Heart left ventricle (tissue), 16 donors: ENCODE results near the gene PYROXD2. TPM values are rescaled to one million over a fixed set of nuclear protein-coding genes. Genes with fewer than 3 reads are reported as not detected.

Source experiments
- ATAC-seq, 4 donors: fragments of 200-7000 bp; cut with Tn5 transposase; one replicate each; pipeline ENCODE4 v1.9.1; 2020 to 2022; ENCODE audit warnings: moderate library complexity in 4 of 4, mild to moderate bottlenecking in 3 of 4, moderate number of reproducible peaks in 1 of 4
- DNase-seq, 5 donors: peaks; one replicate each; pipeline ENCODE4 v3.0.0-alpha.2; 2020
- H3K27ac ChIP-seq, 12 donors: fragments of 200-600 bp; sonication (generic) in 4 of 12; one replicate each; pipeline versions ENCODE4 v1.5.0 to v1.8.0; 2016 to 2022; ENCODE audit warnings: mild to moderate bottlenecking in 2 of 12
- H3K27me3 ChIP-seq, 9 donors: fragments of 200-600 bp; sonication (generic) in 2 of 9; one replicate each; pipeline versions ENCODE4 v1.5.1 to v1.8.0; 2016 to 2022; ENCODE audit warnings: mild to moderate bottlenecking in 3 of 9
- H3K36me3 ChIP-seq, 9 donors: fragments of 200-600 bp; sonication (generic) in 2 of 9; one replicate each; pipeline versions ENCODE4 v1.5.0 to v1.8.0; 2018 to 2022; ENCODE audit warnings: mild to moderate bottlenecking in 2 of 9
- H3K4me1 ChIP-seq, 12 donors: fragments of 200-600 bp; sonication (generic) in 4 of 12; one replicate each; pipeline versions ENCODE4 v1.5.0 to v1.8.0; 2016 to 2022; ENCODE audit warnings: mild to moderate bottlenecking in 3 of 12
- H3K4me3 ChIP-seq, 12 donors: fragments of 200-600 bp; sonication (generic) in 4 of 12; one replicate each; pipeline versions ENCODE4 v1.5.0 to v1.8.0; 2017 to 2022; ENCODE audit warnings: mild to moderate bottlenecking in 9 of 12, moderate library complexity in 4 of 12
- H3K9me3 ChIP-seq, 12 donors: fragments of 200-600 bp; sonication (generic) in 4 of 12; one replicate each; pipeline versions ENCODE4 v1.5.0 to v1.8.0; 2016 to 2022; ENCODE audit warnings: mild to moderate bottlenecking in 1 of 12
- POLR2A ChIP-seq, 2 donors: fragments of 450-650 bp; IDR thresholded peaks; one replicate each; pipeline ENCODE4 v1.6.1; 2017; ENCODE audit warnings: antibody characterized with exemption in 2 of 2, mild to moderate bottlenecking in 2 of 2, moderate library complexity in 2 of 2
- WGBS, 4 donors: extraction: QIAGEN DNeasy Blood & Tissue Kit in 2 of 4; methylation state at CpG; one replicate each; pipeline versions ENCODE4 v1.1.5 to v1.1.7; 2013 to 2018; 5-methylcytosine and 5-hydroxymethylcytosine counted together
- intact Hi-C, 10 donors: fragments of 100-400 bp; cut with DNase I; formaldehyde crosslinking; loops; one replicate each; pipeline versions ENCODE4 v1.11.1 to v1.14.2; 2022
- polyA plus RNA-seq, 2 donors: library from polyadenylated mRNA; stranded (reverse); fragments of 200-250 nt; gene quantifications; one replicate each; pipeline ENCODE4 v1.2.3, GENCODE V29; 2013
- total RNA-seq, 9 donors: library from RNA; depleted of rRNA in 2 of 9; stranded (reverse); fragments of >200 nt in 2 of 9; fragmentation: NEBNext Ultra II Directional in 3 of 9; extraction: Animal tissue kit (Norgen Biotek cat#: 25700) in 3 of 9; gene quantifications; one replicate each; pipeline versions ENCODE4 v1.1.0 to v1.2.4, GENCODE V29; 2016 to 2023
- TF ChIP-seq, protein P1 (sequence below), 12 donors: fragments of 200-600 bp; sonication (generic) in 4 of 12; IDR thresholded peaks; one replicate each; pipeline versions ENCODE4 v1.5.0 to v1.8.0; 2018 to 2022; ENCODE audit warnings: antibody characterized with exemption in 12 of 12, mild to moderate bottlenecking in 5 of 12
- donor health status: ischemic (EF 13 %, LVEDD 7.1; RV severe dilation, severe dysfunction).
- donor health status: healthy with polysubstance abuse.
- donor health status: DM: no; HTN: yes; CAD: no.
- donor health status: DM: no; HTN: no; CAD: no.
- donor health status: ischemic (EF 25% LVEDD 6.9; RV normal size, moderate dysfunction).
- donor health status: ischemic (EF 25% LVEDD 5.7; RV mildly dilated, moderate dysfunction).
- donor health status: healthy.
- donor health status: DM: yes; HTN: yes; CAD: no.
- donor health status: ischemic (EF 35%, LVEDD 5.7; RV mildly dilated, moderate dysfunction).
- donor health status: nonischemic (EF 11% LVEDD 7.7; RV severe dilation, severe dysfunction).
- donor health status: DM: yes; HTN: yes; CAD: no.
- donor health status: PGD.
- donor health status: ischemic (EF 29% LVEDD 5.4; RV normal size, mild dysfunction).
- donor health status: nonischemic (EF 23%, LVEDD 6.1; RV moderate dilation, normal function).

Gene PYROXD2
- total and polyA plus RNA-seq, 11 donors, result 4.1 to 22.0 (median 11.1) TPM

GRCh38 chr10:98407744-98408241 lies 7.2 kb downstream of the PYROXD2 start:
- ATAC-seq (no peak), DNase-seq (peak in 1 of 5 donors; percentile 20)
- H3K36me3 ChIP-seq, result peaks cover 0 to 10% (median 3%) of the 10 kb centered on the region in 9 donors
- WGBS, 4 donors, result 92 to 97% (median 94%) methylated on average over 13 to 18 of the region's 18 CpGs
- intact Hi-C loops, result no loop called here
- H3K27ac ChIP-seq, result no peak overlapping the region
- H3K9me3 ChIP-seq, result no peaks in the 10 kb centered on the region
- H3K4me1 ChIP-seq, result peaks cover 0 to 23% (median 6%) of the 10 kb centered on the region in 12 donors
- H3K4me3 ChIP-seq, result no peak overlapping the region
- no peaks in the 10 kb centered on the region for H3K27me3 ChIP-seq
- TF ChIP-seq POLR2A (IDR thresholded peaks at IDR 0.05), result no peak
- TF ChIP-seq, protein P1, sequence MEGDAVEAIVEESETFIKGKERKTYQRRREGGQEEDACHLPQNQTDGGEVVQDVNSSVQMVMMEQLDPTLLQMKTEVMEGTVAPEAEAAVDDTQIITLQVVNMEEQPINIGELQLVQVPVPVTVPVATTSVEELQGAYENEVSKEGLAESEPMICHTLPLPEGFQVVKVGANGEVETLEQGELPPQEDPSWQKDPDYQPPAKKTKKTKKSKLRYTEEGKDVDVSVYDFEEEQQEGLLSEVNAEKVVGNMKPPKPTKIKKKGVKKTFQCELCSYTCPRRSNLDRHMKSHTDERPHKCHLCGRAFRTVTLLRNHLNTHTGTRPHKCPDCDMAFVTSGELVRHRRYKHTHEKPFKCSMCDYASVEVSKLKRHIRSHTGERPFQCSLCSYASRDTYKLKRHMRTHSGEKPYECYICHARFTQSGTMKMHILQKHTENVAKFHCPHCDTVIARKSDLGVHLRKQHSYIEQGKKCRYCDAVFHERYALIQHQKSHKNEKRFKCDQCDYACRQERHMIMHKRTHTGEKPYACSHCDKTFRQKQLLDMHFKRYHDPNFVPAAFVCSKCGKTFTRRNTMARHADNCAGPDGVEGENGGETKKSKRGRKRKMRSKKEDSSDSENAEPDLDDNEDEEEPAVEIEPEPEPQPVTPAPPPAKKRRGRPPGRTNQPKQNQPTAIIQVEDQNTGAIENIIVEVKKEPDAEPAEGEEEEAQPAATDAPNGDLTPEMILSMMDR (IDR thresholded peaks at IDR 0.05), result no peak

DNA sequence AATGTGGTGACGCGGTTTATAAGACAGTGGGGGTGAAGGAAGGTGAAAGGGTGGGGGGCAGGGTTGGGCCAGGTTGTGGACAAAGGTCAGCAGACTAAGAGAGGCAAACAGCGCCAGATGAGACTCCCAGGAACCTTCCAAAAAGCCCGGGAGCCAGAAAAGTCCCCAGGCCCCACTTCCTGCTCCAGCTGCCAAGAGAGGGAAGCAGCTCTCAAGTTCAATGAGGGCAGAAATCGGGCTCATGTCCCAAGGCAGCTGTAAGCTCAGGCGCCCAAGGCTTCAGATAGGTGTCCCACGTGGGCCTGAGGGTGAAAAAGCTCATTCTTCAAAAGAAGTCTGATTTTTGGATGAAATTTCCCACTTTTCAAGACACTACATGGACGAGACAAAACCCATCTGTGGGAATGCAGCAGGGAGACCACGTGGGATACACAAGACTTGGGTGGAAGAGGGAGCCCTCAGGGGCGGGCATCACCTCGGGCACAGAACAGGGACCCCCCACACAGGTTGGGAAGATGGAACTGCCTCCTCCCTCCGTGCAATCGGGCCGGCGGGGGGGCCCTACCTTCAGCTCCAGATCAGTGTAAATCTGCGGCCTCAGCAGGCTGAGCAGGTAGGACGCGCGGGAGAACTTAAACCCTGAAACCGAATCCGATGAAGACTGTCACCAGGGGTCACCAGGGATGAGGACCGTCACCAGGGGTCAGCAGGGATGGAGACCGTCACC lies 7.8 kb downstream of the PYROXD2 start:
- peak overlapping the region in 1 of 12 donors; percentile 34 for H3K27ac ChIP-seq
- DNase-seq (peak in 1 of 5 donors; percentile 27), ATAC-seq (peak in 2 of 4 donors; percentile 30 to 36)
- no peak overlapping the region for H3K4me3 ChIP-seq
- WGBS, 4 donors, result 69 to 77% (median 73%) methylated on average over 16 to 23 of the region's 23 CpGs
- no peaks in the 10 kb centered on the region for H3K27me3 ChIP-seq
- TF ChIP-seq, protein P1 (IDR thresholded peaks at IDR 0.05), result no peak
- TF ChIP-seq POLR2A (IDR thresholded peaks at IDR 0.05), result no peak
- H3K4me1 ChIP-seq, result peaks cover 0 to 17% (median 3%) of the 10 kb centered on the region in 12 donors
- intact Hi-C loops, result no loop called here
- H3K36me3 ChIP-seq, result peaks cover 0 to 15% (median 5%) of the 10 kb centered on the region in 9 donors
- no peaks in the 10 kb centered on the region for H3K9me3 ChIP-seq

- Histone ChIP-seq H3K9me3 (no peaks in the 10 kb centered on the region), H3K27me3 (no peaks in the 10 kb centered on the region), H3K36me3 (peaks cover 0 to 15% (median 5%) of the 10 kb centered on the region in 9 donors), H3K4me1 (peaks cover 0 to 3% (median 0%) of the 10 kb centered on the region in 12 donors), H3K27ac (no peak overlapping the region), H3K4me3 (no peak overlapping the region)
- WGBS, 4 donors, result 82 to 98% (median 85%) methylated on average over 11 to 12 of the region's 12 CpGs
- DNase-seq, result no peak
- TF ChIP-seq POLR2A (IDR thresholded peaks at IDR 0.05), result no peak
- TF ChIP-seq, protein P1 (IDR thresholded peaks at IDR 0.05), result no peak
- no peak for ATAC-seq
- intact Hi-C loops, result no loop called here
Observed at GRCh38 chr10:98405422-98405821, 9.6 kb downstream of the PYROXD2 start.

DNA sequence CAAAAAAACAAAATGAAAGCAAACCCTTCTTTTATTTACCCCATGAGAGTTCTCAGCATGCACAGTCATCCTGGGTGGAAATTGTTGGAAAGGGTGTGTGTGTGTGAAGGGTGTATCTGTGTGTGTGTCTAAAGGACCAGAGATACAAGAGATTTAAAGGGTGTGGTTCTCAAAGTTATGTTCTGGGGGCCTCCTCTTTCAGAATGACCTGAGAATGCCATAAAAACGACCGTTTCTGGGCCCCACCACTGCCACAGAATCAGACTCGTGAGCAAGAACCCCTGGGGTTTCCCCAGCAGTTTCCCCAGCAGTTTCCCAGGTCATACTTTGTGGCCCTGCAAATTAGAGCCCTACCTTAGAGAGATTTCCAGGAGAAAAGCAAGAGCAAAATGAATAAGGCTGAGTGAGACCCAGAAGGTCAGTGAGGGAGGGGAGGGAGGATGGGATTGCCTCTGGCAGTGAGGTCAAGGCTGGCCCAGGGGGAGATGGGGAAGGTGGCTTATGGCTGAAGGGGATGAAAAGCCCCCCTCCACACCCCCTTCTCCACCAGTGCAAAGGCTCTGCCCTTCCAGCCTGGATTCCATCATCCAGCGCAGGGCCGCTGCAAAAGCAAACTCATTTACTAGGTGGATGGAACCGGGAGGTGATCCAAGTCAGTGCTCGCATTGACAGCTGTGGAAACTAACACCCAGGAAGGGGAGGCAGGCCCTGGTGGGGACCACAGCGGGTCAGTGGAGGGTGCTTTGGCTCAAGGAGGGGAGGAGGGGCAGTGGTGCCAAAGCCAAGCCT lies 10.2 kb downstream of the PYROXD2 start:
- intact Hi-C loops, result no loop called here
- no peak for DNase-seq
- peak in 2 of 4 donors; percentile 15 to 21 for ATAC-seq
- WGBS, 4 donors, result 67 to 84% (median 69%) methylated on average over 8 of the region's 8 CpGs
- Histone ChIP-seq H3K27me3 (no peaks in the 10 kb centered on the region), H3K4me1 (peaks cover 0 to 3% (median 0%) of the 10 kb centered on the region in 12 donors), H3K9me3 (no peaks in the 10 kb centered on the region), H3K4me3 (no peak overlapping the region), H3K36me3 (peaks cover 0 to 15% (median 6%) of the 10 kb centered on the region in 9 donors), H3K27ac (no peak overlapping the region)
- TF ChIP-seq, protein P1 (IDR thresholded peaks at IDR 0.05), result no peak
